GM19035 (cell line): ENCODE data around the gene SLC1A4.
A peak's percentile ranks its signal among the peaks of the same experiment; 100 is the strongest.

Experiments
- ATAC-seq: cut with Tn5 transposase; IDR thresholded peaks from one replicate; pipeline ENCODE4 v1.9.1; 2021; ENCODE audit not compliant: unreplicated experiment

Gene SLC1A4

DNA sequence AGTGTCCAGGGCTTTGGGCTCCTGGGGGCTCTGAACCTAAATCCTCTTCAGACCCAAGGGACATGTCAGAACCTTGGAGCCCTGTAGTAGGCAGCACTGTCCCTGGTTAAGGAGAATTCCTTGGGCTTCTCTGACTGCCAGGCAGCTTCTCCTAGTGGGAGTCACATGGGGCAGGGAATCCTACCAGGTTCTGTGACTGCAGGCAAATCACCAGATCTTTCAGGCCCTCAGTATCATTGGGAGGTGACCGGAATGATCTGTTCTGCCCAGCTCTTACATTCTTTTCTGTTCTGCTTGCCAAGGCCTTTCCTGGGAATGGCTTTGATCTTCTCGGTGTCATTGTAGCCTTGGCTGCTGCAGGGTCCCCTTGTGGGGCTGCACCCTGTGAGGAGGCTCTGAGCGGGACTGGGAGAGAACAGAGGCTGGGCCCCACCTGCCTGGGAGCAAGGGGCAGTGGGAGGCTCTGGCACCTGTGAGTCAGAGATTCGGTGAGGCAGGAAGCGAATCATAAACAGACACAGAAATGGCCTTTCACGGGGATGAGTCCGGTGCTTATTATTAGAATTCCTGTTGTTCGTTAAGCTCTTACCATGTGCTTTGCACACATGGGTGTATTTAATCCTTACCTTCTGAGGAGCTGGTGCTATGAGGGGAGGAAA, 81.1 kb downstream of the SLC1A4 start:
- no peak for ATAC-seq

DNA sequence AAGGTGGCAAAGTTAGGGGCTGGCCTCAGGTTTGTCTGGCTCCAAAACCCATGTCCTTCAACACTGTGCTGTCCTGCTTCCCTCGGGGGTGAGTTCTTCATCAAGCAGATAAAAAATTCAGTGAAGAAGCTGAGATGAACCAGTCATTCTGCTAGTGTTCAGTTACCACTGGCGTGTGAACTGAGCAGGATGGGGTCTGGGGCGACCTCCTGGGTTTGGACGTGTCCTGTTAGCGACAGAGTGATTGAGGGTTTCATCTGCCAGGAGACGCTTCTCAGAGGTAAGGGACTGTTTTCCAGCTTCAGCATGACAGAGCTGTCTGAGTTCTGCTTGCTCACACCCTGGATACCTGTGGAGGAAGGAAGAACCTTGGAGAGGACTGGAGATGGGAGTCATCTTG, 81.7 kb downstream of the SLC1A4 start:
- no peak for ATAC-seq

DNA sequence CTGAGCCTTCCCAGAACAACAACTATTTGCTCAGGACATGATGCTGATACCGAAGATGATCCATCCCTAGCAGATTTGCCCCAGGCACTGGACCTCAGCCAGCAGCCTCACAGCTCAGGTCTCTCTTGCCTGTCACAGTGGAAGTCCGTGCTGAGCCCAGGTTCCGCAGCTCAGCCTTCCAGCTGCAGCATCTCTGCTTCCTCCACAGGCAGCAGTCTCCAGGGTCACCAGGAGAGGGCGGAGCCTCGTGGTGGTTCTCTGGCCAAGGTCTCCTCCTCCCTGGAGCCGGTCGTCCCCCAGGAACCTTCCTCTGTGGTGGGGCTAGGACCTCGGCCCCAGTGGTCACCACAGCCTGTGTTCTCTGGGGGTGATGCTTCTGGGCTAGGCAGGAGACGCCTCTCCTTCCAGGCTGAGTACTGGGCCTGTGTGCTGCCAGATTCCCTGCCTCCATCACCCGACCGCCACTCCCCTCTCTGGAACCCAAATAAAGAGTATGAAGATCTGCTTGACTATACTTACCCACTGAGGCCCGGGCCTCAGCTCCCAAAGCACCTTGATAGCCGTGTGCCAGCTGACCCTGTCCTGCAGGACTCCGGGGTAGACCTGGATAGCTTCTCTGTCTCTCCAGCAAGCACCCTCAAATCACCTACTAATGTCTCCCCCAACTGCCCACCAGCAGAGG, 82.4 kb downstream of the SLC1A4 start:
- ATAC-seq, result no peak

DNA sequence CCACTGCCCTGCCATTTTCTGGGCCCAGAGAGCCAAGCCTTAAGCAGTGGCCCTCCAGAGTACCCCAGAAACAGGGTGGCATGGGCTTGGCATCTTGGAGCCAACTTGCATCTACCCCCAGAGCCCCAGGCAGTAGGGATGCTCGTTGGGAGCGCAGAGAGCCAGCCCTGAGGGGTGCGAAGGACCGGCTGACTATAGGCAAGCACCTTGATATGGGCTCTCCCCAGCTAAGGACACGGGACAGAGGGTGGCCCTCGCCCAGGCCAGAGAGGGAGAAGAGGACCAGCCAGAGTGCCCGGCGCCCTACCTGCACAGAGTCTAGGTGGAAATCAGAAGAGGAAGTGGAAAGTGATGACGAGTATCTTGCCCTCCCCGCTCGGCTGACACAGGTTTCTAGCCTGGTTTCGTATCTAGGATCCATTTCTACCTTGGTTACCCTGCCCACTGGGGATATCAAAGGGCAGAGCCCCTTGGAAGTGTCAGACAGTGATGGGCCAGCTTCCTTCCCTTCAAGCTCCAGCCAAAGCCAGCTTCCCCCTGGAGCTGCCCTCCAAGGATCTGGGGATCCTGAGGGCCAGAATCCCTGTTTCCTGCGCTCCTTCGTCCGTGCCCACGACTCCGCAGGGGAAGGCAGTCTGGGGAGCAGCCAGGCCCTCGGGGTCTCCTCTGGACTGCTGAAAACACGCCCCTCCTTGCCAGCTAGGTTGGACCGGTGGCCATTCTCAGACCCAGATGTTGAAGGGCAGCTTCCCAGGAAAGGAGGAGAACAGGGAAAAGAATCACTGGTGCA, 83.2 kb downstream of the SLC1A4 start:
- peak; percentile 56 for ATAC-seq
